ENCODE results near the gene GAGE12G.
"Not testable (repeated sequence)": the region's sequence is repeated elsewhere in the genome, so short reads cannot be mapped to it uniquely, and the experiment has no call there.

GAGE12G gene, protein sequence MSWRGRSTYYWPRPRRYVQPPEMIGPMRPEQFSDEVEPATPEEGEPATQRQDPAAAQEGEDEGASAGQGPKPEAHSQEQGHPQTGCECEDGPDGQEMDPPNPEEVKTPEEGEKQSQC

DNA sequence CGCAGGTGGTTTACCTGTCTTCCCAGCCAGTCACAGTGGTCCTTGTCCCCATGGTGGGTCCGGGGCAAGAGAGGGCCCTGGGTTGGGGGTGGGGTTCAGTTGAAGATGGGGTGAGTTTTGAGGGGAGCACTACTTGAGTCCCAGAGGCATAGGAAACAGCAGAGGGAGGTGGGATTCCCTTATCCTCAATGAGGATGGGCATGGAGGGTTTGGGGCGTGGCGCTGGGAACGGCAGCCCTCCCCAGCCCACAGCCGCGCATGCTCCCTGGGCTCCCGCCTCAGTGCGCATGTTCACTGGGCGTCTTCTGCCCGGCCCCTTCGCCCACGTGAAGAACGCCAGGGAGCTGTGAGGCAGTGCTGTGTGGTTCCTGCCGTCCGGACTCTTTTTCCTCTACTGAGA is at the start of gene GAGE12G:
Gene GAGE12G (plus strand): TSS at position 301 of the 400 bp plus-strand sequence. CDS start 1,155 bp downstream, outside the sequence.
- H3K36me3 Mint-ChIP-seq, H3K4me3 Mint-ChIP-seq, H3K4me1 Mint-ChIP-seq, H3K27ac Mint-ChIP-seq, H3K9me3 Mint-ChIP-seq, H3K27me3 Mint-ChIP-seq: not testable (repeated sequence)

DNA sequence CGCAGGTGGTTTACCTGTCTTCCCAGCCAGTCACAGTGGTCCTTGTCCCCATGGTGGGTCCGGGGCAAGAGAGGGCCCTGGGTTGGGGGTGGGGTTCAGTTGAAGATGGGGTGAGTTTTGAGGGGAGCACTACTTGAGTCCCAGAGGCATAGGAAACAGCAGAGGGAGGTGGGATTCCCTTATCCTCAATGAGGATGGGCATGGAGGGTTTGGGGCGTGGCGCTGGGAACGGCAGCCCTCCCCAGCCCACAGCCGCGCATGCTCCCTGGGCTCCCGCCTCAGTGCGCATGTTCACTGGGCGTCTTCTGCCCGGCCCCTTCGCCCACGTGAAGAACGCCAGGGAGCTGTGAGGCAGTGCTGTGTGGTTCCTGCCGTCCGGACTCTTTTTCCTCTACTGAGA is 38.3 kb upstream of the GAGE12G start, which contains the start of gene GAGE12C:
Gene GAGE12C (plus strand): TSS at position 301 of the 400 bp plus-strand sequence. CDS start 1,155 bp downstream, outside the sequence.
- not testable (repeated sequence) for H3K4me3 Mint-ChIP-seq, H3K27me3 Mint-ChIP-seq, H3K27ac Mint-ChIP-seq, H3K4me1 Mint-ChIP-seq, H3K36me3 Mint-ChIP-seq, H3K9me3 Mint-ChIP-seq

DNA sequence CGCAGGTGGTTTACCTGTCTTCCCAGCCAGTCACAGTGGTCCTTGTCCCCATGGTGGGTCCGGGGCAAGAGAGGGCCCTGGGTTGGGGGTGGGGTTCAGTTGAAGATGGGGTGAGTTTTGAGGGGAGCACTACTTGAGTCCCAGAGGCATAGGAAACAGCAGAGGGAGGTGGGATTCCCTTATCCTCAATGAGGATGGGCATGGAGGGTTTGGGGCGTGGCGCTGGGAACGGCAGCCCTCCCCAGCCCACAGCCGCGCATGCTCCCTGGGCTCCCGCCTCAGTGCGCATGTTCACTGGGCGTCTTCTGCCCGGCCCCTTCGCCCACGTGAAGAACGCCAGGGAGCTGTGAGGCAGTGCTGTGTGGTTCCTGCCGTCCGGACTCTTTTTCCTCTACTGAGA is 28.8 kb upstream of the GAGE12G start, which contains the start of gene GAGE12D:
Gene GAGE12D (plus strand): TSS at position 301 of the 400 bp plus-strand sequence. CDS start 1,155 bp downstream, outside the sequence.
- H3K9me3 Mint-ChIP-seq, H3K36me3 Mint-ChIP-seq, H3K4me1 Mint-ChIP-seq, H3K27me3 Mint-ChIP-seq, H3K4me3 Mint-ChIP-seq, H3K27ac Mint-ChIP-seq: not testable (repeated sequence)

DNA sequence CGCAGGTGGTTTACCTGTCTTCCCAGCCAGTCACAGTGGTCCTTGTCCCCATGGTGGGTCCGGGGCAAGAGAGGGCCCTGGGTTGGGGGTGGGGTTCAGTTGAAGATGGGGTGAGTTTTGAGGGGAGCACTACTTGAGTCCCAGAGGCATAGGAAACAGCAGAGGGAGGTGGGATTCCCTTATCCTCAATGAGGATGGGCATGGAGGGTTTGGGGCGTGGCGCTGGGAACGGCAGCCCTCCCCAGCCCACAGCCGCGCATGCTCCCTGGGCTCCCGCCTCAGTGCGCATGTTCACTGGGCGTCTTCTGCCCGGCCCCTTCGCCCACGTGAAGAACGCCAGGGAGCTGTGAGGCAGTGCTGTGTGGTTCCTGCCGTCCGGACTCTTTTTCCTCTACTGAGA is 19.2 kb upstream of the GAGE12G start, which contains the start of gene GAGE12E:
Gene GAGE12E (plus strand): TSS at position 301 of the 400 bp plus-strand sequence. CDS start 1,155 bp downstream, outside the sequence.
- not testable (repeated sequence) for H3K27ac Mint-ChIP-seq, H3K27me3 Mint-ChIP-seq, H3K36me3 Mint-ChIP-seq, H3K4me1 Mint-ChIP-seq, H3K9me3 Mint-ChIP-seq, H3K4me3 Mint-ChIP-seq

DNA sequence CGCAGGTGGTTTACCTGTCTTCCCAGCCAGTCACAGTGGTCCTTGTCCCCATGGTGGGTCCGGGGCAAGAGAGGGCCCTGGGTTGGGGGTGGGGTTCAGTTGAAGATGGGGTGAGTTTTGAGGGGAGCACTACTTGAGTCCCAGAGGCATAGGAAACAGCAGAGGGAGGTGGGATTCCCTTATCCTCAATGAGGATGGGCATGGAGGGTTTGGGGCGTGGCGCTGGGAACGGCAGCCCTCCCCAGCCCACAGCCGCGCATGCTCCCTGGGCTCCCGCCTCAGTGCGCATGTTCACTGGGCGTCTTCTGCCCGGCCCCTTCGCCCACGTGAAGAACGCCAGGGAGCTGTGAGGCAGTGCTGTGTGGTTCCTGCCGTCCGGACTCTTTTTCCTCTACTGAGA is 9.7 kb upstream of the GAGE12G start, which contains the start of gene GAGE12F:
Gene GAGE12F (plus strand): TSS at position 301 of the 400 bp plus-strand sequence. CDS start 1,155 bp downstream, outside the sequence.
- H3K4me3 Mint-ChIP-seq, H3K27me3 Mint-ChIP-seq, H3K27ac Mint-ChIP-seq, H3K9me3 Mint-ChIP-seq, H3K4me1 Mint-ChIP-seq, H3K36me3 Mint-ChIP-seq: not testable (repeated sequence)

DNA sequence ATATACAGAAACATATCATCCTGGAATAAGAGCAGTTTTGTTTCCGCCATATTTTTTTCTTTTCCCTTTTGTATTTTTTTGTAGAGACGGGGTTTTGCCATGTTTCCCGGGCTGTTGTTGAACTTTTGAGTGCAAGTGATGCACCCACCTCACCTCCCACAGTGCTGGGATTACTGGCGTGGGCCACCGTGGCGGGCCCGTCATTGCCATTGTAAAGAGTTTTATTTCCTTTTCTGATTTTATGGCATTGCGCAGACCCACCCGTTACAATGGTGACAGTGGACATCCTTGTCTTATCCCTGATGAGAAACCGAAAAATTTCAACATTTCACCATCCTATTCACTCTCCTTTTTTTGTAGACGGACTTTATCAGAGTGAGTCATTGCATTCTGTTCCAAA is 1.5 kb upstream of the GAGE12G start:
- H3K4me3 Mint-ChIP-seq, H3K27ac Mint-ChIP-seq, H3K4me1 Mint-ChIP-seq, H3K9me3 Mint-ChIP-seq, H3K36me3 Mint-ChIP-seq, H3K27me3 Mint-ChIP-seq: not testable (repeated sequence)

DNA sequence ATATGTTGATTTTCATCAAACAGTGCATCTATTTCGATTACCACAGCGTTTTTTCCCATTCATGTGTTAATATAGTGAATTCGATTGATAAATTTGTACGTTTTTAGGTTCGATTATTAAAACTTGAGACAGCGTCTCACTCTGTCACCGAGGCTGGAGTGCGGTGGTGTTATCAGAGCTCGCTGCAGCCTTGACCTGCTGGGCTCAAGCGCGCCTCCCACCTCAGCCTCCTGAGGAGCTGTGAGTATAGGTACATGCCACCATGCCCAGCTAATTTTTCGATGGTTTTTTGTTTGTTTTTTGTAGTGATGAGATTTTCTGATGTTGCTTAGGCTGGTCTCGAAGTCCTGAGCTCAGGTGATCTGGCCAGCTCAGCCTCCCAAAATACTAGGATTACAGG is 1.0 kb upstream of the GAGE12G start:
- not testable (repeated sequence) for H3K27ac Mint-ChIP-seq, H3K36me3 Mint-ChIP-seq, H3K9me3 Mint-ChIP-seq, H3K27me3 Mint-ChIP-seq, H3K4me1 Mint-ChIP-seq, H3K4me3 Mint-ChIP-seq

DNA sequence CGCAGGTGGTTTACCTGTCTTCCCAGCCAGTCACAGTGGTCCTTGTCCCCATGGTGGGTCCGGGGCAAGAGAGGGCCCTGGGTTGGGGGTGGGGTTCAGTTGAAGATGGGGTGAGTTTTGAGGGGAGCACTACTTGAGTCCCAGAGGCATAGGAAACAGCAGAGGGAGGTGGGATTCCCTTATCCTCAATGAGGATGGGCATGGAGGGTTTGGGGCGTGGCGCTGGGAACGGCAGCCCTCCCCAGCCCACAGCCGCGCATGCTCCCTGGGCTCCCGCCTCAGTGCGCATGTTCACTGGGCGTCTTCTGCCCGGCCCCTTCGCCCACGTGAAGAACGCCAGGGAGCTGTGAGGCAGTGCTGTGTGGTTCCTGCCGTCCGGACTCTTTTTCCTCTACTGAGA is 9.4 kb downstream of the GAGE12G start, which contains the start of gene GAGE12H:
Gene GAGE12H (plus strand): TSS at position 301 of the 400 bp plus-strand sequence. CDS start 1,155 bp downstream, outside the sequence.
- H3K4me3 Mint-ChIP-seq: not testable (repeated sequence)

DNA sequence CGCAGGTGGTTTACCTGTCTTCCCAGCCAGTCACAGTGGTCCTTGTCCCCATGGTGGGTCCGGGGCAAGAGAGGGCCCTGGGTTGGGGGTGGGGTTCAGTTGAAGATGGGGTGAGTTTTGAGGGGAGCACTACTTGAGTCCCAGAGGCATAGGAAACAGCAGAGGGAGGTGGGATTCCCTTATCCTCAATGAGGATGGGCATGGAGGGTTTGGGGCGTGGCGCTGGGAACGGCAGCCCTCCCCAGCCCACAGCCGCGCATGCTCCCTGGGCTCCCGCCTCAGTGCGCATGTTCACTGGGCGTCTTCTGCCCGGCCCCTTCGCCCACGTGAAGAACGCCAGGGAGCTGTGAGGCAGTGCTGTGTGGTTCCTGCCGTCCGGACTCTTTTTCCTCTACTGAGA is 19.0 kb downstream of the GAGE12G start, which contains the start of gene GAGE2A:
Gene GAGE2A (plus strand): TSS at position 301 of the 400 bp plus-strand sequence. CDS start 1,155 bp downstream, outside the sequence.
- H3K4me1 Mint-ChIP-seq, H3K9me3 Mint-ChIP-seq, H3K36me3 Mint-ChIP-seq, H3K27ac Mint-ChIP-seq, H3K4me3 Mint-ChIP-seq, H3K27me3 Mint-ChIP-seq: not testable (repeated sequence)

More for the DNA sequence above, 9.4 kb downstream of the GAGE12G start, which contains the start of gene GAGE12H:
- not testable (repeated sequence) for H3K27ac Mint-ChIP-seq, H3K27me3 Mint-ChIP-seq, H3K36me3 Mint-ChIP-seq, H3K4me1 Mint-ChIP-seq, H3K9me3 Mint-ChIP-seq

DNA sequence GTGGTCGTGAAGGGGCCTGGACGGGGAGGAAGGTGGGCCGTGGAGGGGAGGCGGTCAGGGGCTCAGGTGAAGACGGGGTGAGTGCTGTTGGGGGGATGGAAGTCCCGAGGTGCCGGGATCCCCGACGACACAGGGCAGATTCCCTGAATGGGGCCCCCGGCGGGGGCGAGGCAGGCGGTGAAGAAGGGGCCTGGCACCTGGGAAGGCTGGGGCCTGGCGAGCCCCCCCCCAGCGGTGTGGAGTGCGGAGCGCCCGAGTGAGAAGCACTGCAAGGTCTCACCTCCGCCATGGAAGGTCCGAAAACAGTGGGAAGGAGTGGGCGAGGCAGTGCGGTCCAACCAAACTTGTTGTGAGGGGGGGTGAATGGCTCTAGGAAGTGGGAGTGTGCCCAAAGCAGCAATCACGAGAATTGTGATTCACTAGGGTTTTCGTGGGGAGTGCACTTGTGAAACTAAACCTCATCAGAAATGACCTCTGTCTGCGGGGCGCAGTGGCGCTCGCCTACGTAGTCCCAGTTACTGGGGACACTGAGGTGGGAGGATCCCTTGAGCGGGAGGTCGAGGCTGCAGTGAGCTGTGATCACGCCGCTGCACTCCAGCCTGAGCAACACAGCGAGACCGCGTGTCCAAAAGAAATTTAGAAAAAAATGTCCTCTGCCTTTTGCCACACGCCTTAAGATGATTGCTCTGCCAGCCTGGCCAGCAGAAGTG is 19.7 kb downstream of the GAGE12G start:
- H3K9me3 Mint-ChIP-seq, H3K27ac Mint-ChIP-seq, H3K4me3 Mint-ChIP-seq, H3K36me3 Mint-ChIP-seq, H3K27me3 Mint-ChIP-seq, H3K4me1 Mint-ChIP-seq: not testable (repeated sequence)

DNA sequence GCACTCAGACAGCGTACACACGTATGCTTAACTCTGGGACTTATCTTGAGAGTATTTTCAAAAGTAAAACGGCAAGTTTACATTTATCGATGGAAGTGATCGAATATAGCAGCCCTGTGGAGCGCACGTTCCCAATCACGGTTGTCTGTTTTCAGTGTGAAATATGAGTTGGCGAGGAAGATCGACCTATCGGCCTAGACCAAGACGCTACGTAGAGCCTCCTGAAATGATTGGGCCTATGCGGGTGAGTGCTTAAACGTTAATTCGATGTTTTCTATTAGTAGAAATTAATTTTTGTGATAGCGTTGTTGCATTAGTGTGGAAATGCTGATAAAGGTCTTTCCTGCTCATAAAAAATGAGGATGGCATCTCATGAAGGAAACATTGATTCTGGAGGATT is 20.3 kb downstream of the GAGE12G start:
- H3K4me1 Mint-ChIP-seq, H3K36me3 Mint-ChIP-seq, H3K27ac Mint-ChIP-seq, H3K27me3 Mint-ChIP-seq, H3K4me3 Mint-ChIP-seq, H3K9me3 Mint-ChIP-seq: not testable (repeated sequence)

DNA sequence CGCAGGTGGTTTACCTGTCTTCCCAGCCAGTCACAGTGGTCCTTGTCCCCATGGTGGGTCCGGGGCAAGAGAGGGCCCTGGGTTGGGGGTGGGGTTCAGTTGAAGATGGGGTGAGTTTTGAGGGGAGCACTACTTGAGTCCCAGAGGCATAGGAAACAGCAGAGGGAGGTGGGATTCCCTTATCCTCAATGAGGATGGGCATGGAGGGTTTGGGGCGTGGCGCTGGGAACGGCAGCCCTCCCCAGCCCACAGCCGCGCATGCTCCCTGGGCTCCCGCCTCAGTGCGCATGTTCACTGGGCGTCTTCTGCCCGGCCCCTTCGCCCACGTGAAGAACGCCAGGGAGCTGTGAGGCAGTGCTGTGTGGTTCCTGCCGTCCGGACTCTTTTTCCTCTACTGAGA is 28.5 kb downstream of the GAGE12G start, which contains the start of gene GAGE1:
Gene GAGE1 (plus strand): TSS at position 301 of the 400 bp plus-strand sequence. CDS start 1,155 bp downstream, outside the sequence.
- not testable (repeated sequence) for H3K27me3 Mint-ChIP-seq, H3K4me3 Mint-ChIP-seq, H3K36me3 Mint-ChIP-seq, H3K27ac Mint-ChIP-seq, H3K9me3 Mint-ChIP-seq, H3K4me1 Mint-ChIP-seq

DNA sequence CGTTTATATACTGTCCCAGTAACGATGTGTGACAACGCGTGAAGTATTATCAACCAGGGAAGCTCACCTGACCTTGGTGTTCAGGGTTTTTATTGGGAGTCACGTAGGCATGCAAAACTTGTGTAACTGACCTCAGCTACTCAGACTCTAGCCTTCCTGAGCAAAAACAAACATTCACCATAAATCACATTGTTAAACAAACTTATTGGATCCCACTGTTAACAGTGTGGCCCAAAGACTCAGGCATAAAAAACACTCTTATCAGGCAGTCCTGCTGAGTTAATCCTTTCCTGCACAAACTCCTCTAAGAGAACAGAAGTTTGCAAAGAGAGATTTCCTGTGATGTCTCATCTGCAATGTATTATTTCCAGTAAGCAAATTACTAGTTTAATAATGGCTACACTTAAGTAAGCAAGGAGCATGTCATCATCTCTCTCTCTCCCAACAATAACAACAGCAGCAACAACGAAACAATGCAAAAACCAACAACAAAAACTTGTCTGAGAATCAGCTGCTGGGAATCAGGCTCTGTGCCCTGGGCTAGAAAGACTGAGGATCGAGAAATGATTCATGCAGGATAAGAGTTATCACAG is 40.6 kb downstream of the GAGE12G start:
- H3K27me3 Mint-ChIP-seq: no peaks in the 10 kb centered on the region
- no peaks in the 10 kb centered on the region for H3K9me3 Mint-ChIP-seq
- H3K36me3 Mint-ChIP-seq: no peaks in the 10 kb centered on the region
- no peak overlapping the region for H3K4me3 Mint-ChIP-seq
- H3K27ac Mint-ChIP-seq: no peak overlapping the region
- H3K4me1 Mint-ChIP-seq: no peaks in the 10 kb centered on the region

DNA sequence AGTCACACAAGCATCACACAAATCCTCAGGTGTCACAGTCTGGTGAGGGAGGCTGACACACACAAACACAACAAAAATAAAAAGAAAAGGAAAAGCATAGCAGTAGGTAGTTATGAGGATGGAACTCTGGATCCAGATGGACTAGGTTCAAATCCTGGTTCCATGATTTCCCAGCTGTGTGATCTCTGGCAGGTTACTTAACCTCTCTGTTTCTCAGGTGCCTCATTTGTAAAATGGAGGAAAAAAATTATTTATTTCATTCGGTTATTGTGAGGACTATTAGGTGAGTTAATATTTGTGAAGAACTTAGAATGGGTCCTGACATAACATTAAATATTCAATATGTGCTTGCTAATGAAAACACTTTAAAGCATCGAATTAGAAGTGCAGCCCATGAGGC is 48.4 kb downstream of the GAGE12G start:
- Mint-ChIP-seq H3K36me3 (no peaks in the 10 kb centered on the region), H3K4me1 (no peaks in the 10 kb centered on the region), H3K27me3 (no peaks in the 10 kb centered on the region), H3K9me3 (no peaks in the 10 kb centered on the region), H3K4me3 (no peak overlapping the region), H3K27ac (no peak overlapping the region)

Measured in activated naive CD4-positive, alpha-beta T cell treated with anti-CD3 and anti-CD28 coated beads, Interleukin-2, amount 50 U/mL, for 24 hours (primary cell).